Upper lobe of left lung (tissue), 4 donors: ENCODE measurements around the gene CREB3L2.

Experiments
- CTCF ChIP-seq, 6 experiments: fragments of 450-650 bp in 4 of 6; fragments of 200-600 bp in 2 of 6; sonication (generic) in 2 of 6; IDR thresholded peaks; one replicate each; pipeline ENCODE4 v1.5.1; 2016 to 2019; ENCODE audit warnings: antibody characterized with exemption in 6 of 6
- EP300 ChIP-seq, 4 donors: sonication (generic); formaldehyde crosslinking; IDR thresholded peaks; one replicate each; pipeline ENCODE4 v1.5.1; 2017; ENCODE audit warnings: antibody characterized with exemption in 4 of 4, control low read depth in 2 of 4
- POLR2A ChIP-seq, 4 donors: fragments of 450-650 bp; IDR thresholded peaks; one replicate each; pipeline ENCODE4 v1.5.1; 2016 to 2017; ENCODE audit warnings: antibody characterized with exemption in 4 of 4, mild to moderate bottlenecking in 2 of 4
- POLR2AphosphoS5 ChIP-seq, 2 donors: sonication (generic); formaldehyde crosslinking; IDR thresholded peaks; one replicate each; pipeline ENCODE4 v1.5.1; 2017; ENCODE audit warnings: antibody characterized with exemption in 2 of 2

- no peak for TF ChIP-seq CTCF (IDR thresholded peaks at IDR 0.05)
- TF ChIP-seq POLR2AphosphoS5 (IDR thresholded peaks at IDR 0.05), result no peak
- no peak for TF ChIP-seq POLR2A (IDR thresholded peaks at IDR 0.05)
- no peak for TF ChIP-seq EP300 (IDR thresholded peaks at IDR 0.05)
Measured at GRCh38 chr7:137952426-137952805, 49.5 kb downstream of the CREB3L2 start.
